WTC11 (cell line): ENCODE results near the gene ARHGAP25. TPM values are rescaled to one million over a fixed set of nuclear protein-coding genes. Genes with fewer than 3 reads are reported as not detected.

Experiments
- ATAC-seq: fragments of 200-7000 bp; cut with Tn5 transposase; 2 replicates; pipeline ENCODE4 v1.10.0; 2021; ENCODE audit warnings: mild to moderate bottlenecking, moderate library complexity
- CTCF ChIA-PET: fragments of 300-600 bp; sonication (Branson Sonifier 250); formaldehyde crosslinking; loops from one replicate; lab custom pipeline; 2021; ENCODE audit warnings: antibody characterized with exemption; lab: Charles Lee
- POLR2A ChIA-PET: fragments of 350-600 bp; sonication (Branson Sonifier 250); formaldehyde crosslinking; loops from one replicate; lab custom pipeline; 2021; ENCODE audit warnings: antibody characterized with exemption; lab: Charles Lee
- DNase-seq: peaks from one replicate; pipeline ENCODE4 v3.0.0; 2021; ENCODE audit warnings: low spot score
- H3K27ac Mint-ChIP-seq: 2 replicates; pipeline ENCODE4 v1.8.0; 2021; ENCODE audit warnings: mixed read lengths
- H3K27me3 Mint-ChIP-seq: 2 replicates; pipeline ENCODE4 v1.8.0; 2021; ENCODE audit warnings: low read depth, mild to moderate bottlenecking, moderate library complexity, mixed read lengths
- H3K36me3 Mint-ChIP-seq: 2 replicates; pipeline ENCODE4 v1.8.0; 2021; ENCODE audit warnings: mixed read lengths
- H3K4me1 Mint-ChIP-seq: 2 replicates; pipeline ENCODE4 v1.8.0; 2022; ENCODE audit warnings: mixed read lengths
- H3K4me3 Mint-ChIP-seq: 2 replicates; pipeline ENCODE4 v1.8.0; 2021; ENCODE audit warnings: mild to moderate bottlenecking, moderate library complexity, mixed read lengths
- H3K9me3 Mint-ChIP-seq: 2 replicates; pipeline ENCODE4 v1.8.0; 2021; ENCODE audit warnings: mixed read lengths
- CREM ChIP-seq: sonication (generic); formaldehyde crosslinking; IDR thresholded peaks from 2 replicates; pipeline ENCODE4 v1.8.1; 2022; ENCODE audit warnings: mild to moderate bottlenecking, missing genetic modification reagents, moderate library complexity
- E2F4 ChIP-seq: sonication (generic); formaldehyde crosslinking; IDR thresholded peaks from 2 replicates; pipeline ENCODE4 v1.8.1; 2022; ENCODE audit warnings: low read depth, mild to moderate bottlenecking, moderate library complexity, missing genetic modification reagents, borderline replicate concordance
- ELF4 ChIP-seq: sonication (generic); formaldehyde crosslinking; IDR thresholded peaks from 2 replicates; pipeline ENCODE4 v1.8.1; 2022; ENCODE audit warnings: low read depth, mild to moderate bottlenecking, moderate library complexity, missing genetic modification reagents
- ESRRA ChIP-seq: sonication (generic); formaldehyde crosslinking; IDR thresholded peaks from 2 replicates; pipeline ENCODE4 v1.8.1; 2022; ENCODE audit warnings: mild to moderate bottlenecking, missing genetic modification reagents, borderline replicate concordance
- ETV6 ChIP-seq: sonication (generic); formaldehyde crosslinking; IDR thresholded peaks from 2 replicates; pipeline ENCODE4 v1.8.1; 2022; ENCODE audit warnings: mild to moderate bottlenecking, missing genetic modification reagents
- FOXK1 ChIP-seq: sonication (generic); formaldehyde crosslinking; IDR thresholded peaks from 2 replicates; pipeline ENCODE4 v1.8.0; 2022; ENCODE audit warnings: mild to moderate bottlenecking, moderate library complexity, missing genetic modification reagents
- GRHL2 ChIP-seq: fragments of 250-450 bp; sonication (Bioruptor Pico); IDR thresholded peaks from 2 replicates; pipeline ENCODE4 v1.8.0; 2022; ENCODE audit warnings: mild to moderate bottlenecking, moderate library complexity; ENCODE audit not compliant: insufficient replicate concordance, severe bottlenecking
- GTF2I ChIP-seq: fragments of 250-450 bp; sonication (Bioruptor Pico); conservative IDR thresholded peaks from 2 replicates; pipeline ENCODE4 v1.4.0; 2021; ENCODE audit warnings: mild to moderate bottlenecking
- JUN ChIP-seq: sonication (generic); formaldehyde crosslinking; IDR thresholded peaks from 2 replicates; pipeline ENCODE4 v1.8.0; 2023; ENCODE audit warnings: mild to moderate bottlenecking, missing genetic modification reagents
- NFE2L1 ChIP-seq: sonication (generic); formaldehyde crosslinking; IDR thresholded peaks from 2 replicates; pipeline ENCODE4 v1.8.1; 2023; ENCODE audit warnings: missing genetic modification reagents
- NR1H2 ChIP-seq: sonication (generic); formaldehyde crosslinking; IDR thresholded peaks from 2 replicates; pipeline ENCODE4 v1.9.0; 2021; ENCODE audit warnings: mild to moderate bottlenecking, moderate library complexity, missing genetic modification reagents
- STAT6 ChIP-seq: sonication (generic); formaldehyde crosslinking; conservative IDR thresholded peaks from 2 replicates; pipeline ENCODE4 v1.8.1; 2023; ENCODE audit warnings: mild to moderate bottlenecking, low read depth, missing genetic modification reagents, moderate library complexity
- ZMAT4 ChIP-seq: fragments of 250-450 bp; sonication (Bioruptor Pico); IDR thresholded peaks from 2 replicates; pipeline ENCODE4 v1.9.0; 2021; ENCODE audit warnings: mild to moderate bottlenecking
- ZNF138 ChIP-seq: sonication (generic); formaldehyde crosslinking; conservative IDR thresholded peaks from 2 replicates; pipeline ENCODE4 v1.8.1; 2022; ENCODE audit warnings: mild to moderate bottlenecking, moderate library complexity, missing genetic modification reagents
- ZNF219 ChIP-seq: sonication (generic); formaldehyde crosslinking; IDR thresholded peaks from 2 replicates; pipeline ENCODE4 v1.8.0; 2023; ENCODE audit warnings: missing genetic modification reagents, mild to moderate bottlenecking, borderline replicate concordance
- ZNF317 ChIP-seq: sonication (generic); formaldehyde crosslinking; IDR thresholded peaks from 2 replicates; pipeline ENCODE4 v1.8.1; 2023; ENCODE audit warnings: low read depth, mild to moderate bottlenecking, moderate library complexity, missing genetic modification reagents, borderline replicate concordance
- ZNF423 ChIP-seq: fragments of 250-450 bp; sonication (Bioruptor Pico); IDR thresholded peaks from 2 replicates; pipeline ENCODE4 v2.1.2; 2022; ENCODE audit warnings: mild to moderate bottlenecking, moderate library complexity
- total RNA-seq: library from RNA; stranded (reverse); gene quantifications from 3 replicates; pipeline ENCODE4 v1.2.3, GENCODE V29; 2021
- TF ChIP-seq, protein P1 (sequence below): sonication (generic); formaldehyde crosslinking; IDR thresholded peaks from 2 replicates; pipeline ENCODE4 v1.8.1; 2023; ENCODE audit warnings: mild to moderate bottlenecking, missing genetic modification reagents
- TF ChIP-seq, protein P2 (sequence below): fragments of 250-450 bp; sonication (Bioruptor Pico); IDR thresholded peaks from 2 replicates; pipeline ENCODE4 v1.9.0; 2021; ENCODE audit warnings: moderate library complexity, mild to moderate bottlenecking, inconsistent platforms, borderline replicate concordance
- TF ChIP-seq, protein P3 (sequence below): sonication (generic); formaldehyde crosslinking; IDR thresholded peaks from 2 replicates; pipeline ENCODE4 v1.8.0; 2023; ENCODE audit warnings: missing genetic modification reagents

The ARHGAP25 gene
- total RNA-seq, 1 experiment from 2014 or later: 2.9 TPM

- TF ChIP-seq, protein P1, sequence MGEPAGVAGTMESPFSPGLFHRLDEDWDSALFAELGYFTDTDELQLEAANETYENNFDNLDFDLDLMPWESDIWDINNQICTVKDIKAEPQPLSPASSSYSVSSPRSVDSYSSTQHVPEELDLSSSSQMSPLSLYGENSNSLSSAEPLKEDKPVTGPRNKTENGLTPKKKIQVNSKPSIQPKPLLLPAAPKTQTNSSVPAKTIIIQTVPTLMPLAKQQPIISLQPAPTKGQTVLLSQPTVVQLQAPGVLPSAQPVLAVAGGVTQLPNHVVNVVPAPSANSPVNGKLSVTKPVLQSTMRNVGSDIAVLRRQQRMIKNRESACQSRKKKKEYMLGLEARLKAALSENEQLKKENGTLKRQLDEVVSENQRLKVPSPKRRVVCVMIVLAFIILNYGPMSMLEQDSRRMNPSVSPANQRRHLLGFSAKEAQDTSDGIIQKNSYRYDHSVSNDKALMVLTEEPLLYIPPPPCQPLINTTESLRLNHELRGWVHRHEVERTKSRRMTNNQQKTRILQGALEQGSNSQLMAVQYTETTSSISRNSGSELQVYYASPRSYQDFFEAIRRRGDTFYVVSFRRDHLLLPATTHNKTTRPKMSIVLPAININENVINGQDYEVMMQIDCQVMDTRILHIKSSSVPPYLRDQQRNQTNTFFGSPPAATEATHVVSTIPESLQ (CRISPR knock-in tag): no peak
- TF ChIP-seq ZNF138 (CRISPR knock-in tag) (no peak), GRHL2 (CRISPR knock-in tag) (no peak)
- TF ChIP-seq, protein P2, sequence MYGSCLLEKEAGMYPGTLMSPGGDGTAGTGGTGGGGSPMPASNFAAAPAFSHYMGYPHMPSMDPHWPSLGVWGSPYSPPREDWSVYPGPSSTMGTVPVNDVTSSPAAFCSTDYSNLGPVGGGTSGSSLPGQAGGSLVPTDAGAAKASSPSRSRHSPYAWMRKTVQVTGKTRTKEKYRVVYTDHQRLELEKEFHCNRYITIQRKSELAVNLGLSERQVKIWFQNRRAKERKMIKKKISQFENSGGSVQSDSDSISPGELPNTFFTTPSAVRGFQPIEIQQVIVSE (CRISPR knock-in tag): no peak
These were observed 14.7 kb downstream of the ARHGAP25 start (continued) for GRCh38 chr2:68749345-68749744.

GRCh38 chr2:68750592-68751396 lies 16.2 kb downstream of the ARHGAP25 start:
- Mint-ChIP-seq H3K4me3 (no peak overlapping the region), H3K36me3 (peaks cover 3% of the 10 kb centered on the region; the same call in 1 of the 2 replicates), H3K27me3 (no peaks in the 10 kb centered on the region), H3K9me3 (peaks cover 4% of the 10 kb centered on the region; the same call in 1 of the 2 replicates)
- no peak for TF ChIP-seq JUN (CRISPR knock-in tag)
- TF ChIP-seq FOXK1 (CRISPR knock-in tag): no peak
- no peak for TF ChIP-seq ZNF423
- TF ChIP-seq NR1H2 (CRISPR knock-in tag): no peak
- no peak for TF ChIP-seq STAT6 (CRISPR knock-in tag)
- no peak for TF ChIP-seq CREM
- TF ChIP-seq E2F4 (CRISPR knock-in tag): no peak
- no peak for TF ChIP-seq ETV6 (CRISPR knock-in tag)
- TF ChIP-seq GRHL2 (CRISPR knock-in tag): no peak
- TF ChIP-seq, protein P3, sequence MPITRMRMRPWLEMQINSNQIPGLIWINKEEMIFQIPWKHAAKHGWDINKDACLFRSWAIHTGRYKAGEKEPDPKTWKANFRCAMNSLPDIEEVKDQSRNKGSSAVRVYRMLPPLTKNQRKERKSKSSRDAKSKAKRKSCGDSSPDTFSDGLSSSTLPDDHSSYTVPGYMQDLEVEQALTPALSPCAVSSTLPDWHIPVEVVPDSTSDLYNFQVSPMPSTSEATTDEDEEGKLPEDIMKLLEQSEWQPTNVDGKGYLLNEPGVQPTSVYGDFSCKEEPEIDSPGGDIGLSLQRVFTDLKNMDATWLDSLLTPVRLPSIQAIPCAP (CRISPR knock-in tag): no peak
- no peak for TF ChIP-seq ZNF219
- no peak for TF ChIP-seq ELF4 (CRISPR knock-in tag)
- no peak for TF ChIP-seq ZNF317 (CRISPR knock-in tag)
- no peak for TF ChIP-seq ZMAT4 (CRISPR knock-in tag)
- TF ChIP-seq NFE2L1 (CRISPR knock-in tag): no peak
- no peak for TF ChIP-seq ESRRA (CRISPR knock-in tag)
- TF ChIP-seq GTF2I (CRISPR knock-in tag): no peak
- TF ChIP-seq, all 79 proteins: peak for 0
- DNase-seq (no peak), ATAC-seq (no peak)
- CTCF ChIA-PET: interaction anchor here (0.6 to 3.0 kb wide), 53 partner anchors 7 to 985 kb away, joined by 3 to 71 read pairs (median 6); partner anchors contain the start of genes APLF, ARHGAP25, FBXO48 and PROKR1
- POLR2A ChIA-PET: no interaction called here
- no peak overlapping the region for H3K27ac Mint-ChIP-seq
- peaks cover 7% of the 10 kb centered on the region for H3K4me1 Mint-ChIP-seq
